Fibroblast of mammary gland (primary cell): ENCODE results near the gene SNCA.

Source experiments
- DNase-seq: peaks from one replicate; pipeline ENCODE4 v3.0.0-alpha.2; 2010; ENCODE audit warnings: low read depth
- H3K4me3 ChIP-seq: 2 replicates; pipeline ENCODE4 v1.5.1; 2011; ENCODE audit warnings: low read depth, mild to moderate bottlenecking, low read length, moderate library complexity; ENCODE audit not compliant: control insufficient read depth
- TF ChIP-seq, protein P1 (sequence below): conservative IDR thresholded peaks from 2 replicates; pipeline ENCODE4 v1.5.1; 2011; ENCODE audit warnings: low read depth, low read length, inconsistent platforms; ENCODE audit not compliant: control insufficient read depth, insufficient read depth

SNCA gene

GRCh38 chr4:89803915-89804314, 33.0 kb downstream of the SNCA start:
- H3K4me3 ChIP-seq = no peak overlapping the region
- TF ChIP-seq, protein P1, sequence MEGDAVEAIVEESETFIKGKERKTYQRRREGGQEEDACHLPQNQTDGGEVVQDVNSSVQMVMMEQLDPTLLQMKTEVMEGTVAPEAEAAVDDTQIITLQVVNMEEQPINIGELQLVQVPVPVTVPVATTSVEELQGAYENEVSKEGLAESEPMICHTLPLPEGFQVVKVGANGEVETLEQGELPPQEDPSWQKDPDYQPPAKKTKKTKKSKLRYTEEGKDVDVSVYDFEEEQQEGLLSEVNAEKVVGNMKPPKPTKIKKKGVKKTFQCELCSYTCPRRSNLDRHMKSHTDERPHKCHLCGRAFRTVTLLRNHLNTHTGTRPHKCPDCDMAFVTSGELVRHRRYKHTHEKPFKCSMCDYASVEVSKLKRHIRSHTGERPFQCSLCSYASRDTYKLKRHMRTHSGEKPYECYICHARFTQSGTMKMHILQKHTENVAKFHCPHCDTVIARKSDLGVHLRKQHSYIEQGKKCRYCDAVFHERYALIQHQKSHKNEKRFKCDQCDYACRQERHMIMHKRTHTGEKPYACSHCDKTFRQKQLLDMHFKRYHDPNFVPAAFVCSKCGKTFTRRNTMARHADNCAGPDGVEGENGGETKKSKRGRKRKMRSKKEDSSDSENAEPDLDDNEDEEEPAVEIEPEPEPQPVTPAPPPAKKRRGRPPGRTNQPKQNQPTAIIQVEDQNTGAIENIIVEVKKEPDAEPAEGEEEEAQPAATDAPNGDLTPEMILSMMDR = no peak
- DNase-seq = no peak

DNA sequence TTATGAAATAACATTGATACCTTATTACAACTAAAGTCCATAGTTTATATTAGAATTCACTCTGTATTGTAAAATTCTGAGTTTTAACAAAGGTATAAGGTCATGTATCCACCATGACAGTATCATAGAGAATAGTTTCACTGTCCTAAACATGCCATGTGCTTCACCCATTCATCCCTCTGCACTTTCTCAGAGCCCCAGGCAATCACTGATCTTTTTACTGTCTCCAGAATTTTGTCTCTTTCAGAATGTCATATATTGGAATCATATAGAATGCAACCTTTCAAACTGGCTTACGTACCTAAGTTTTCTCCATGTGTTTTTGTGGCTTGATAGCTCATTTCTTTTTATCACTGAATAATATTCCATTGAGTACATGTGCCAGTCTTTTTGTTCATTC, 33.9 kb downstream of the SNCA start:
- no peak for DNase-seq
- H3K4me3 ChIP-seq = no peak overlapping the region
- TF ChIP-seq, protein P1 = no peak

GRCh38 chr4:89800527-89801103, 36.3 kb downstream of the SNCA start:
- H3K4me3 ChIP-seq = no peak overlapping the region
- TF ChIP-seq, protein P1 = no peak
- no peak for DNase-seq

DNA sequence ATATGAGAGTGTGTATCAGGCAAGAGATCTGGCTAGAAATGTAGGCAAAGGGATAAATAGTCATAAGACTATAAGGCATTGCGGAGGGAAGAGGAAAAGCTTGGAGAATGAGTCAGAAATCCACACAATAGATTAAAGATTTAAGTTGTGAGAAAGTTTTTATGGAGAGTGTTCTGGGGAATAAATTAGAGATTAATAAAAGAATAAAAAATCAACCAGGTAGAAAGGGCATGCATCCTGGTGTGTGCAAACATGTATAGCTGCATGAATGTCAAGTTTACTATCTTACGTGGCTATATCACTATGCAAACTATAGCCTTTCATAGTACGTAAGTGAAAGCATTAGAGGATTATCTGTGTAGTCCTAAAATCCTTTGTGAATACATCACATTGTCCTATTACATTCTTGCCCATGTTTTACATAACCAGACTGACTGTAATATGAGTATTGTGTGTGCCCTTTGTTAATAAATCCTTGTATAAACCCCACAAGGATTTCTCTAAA, 36.9 kb downstream of the SNCA start:
- no peak for DNase-seq
- no peak overlapping the region for H3K4me3 ChIP-seq
- TF ChIP-seq, protein P1 = no peak

- H3K4me3 ChIP-seq = no peak overlapping the region
- no peak for DNase-seq
- TF ChIP-seq, protein P1 = no peak
Observed at GRCh38 chr4:89799071-89799470, 37.9 kb downstream of the SNCA start.

DNA sequence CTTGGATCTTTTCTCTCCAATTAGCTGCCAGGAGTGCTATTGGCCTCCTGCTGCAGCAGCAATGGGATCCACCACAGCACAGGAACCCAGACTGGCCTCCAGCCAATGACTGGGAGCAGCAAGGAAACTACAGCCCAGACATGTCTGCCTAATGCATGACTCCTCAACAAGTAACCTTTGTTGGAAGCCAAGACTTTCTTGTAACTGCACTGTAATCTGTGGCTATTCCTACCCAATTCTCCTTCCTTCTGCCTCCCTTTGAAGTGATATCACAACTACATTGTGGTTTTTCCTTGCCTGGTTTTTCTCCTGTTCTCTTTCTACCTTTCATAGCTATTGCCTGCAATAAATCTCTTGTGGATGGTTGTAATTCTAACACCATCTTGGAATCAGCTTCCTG, 39.8 kb downstream of the SNCA start:
- TF ChIP-seq, protein P1 = no peak
- DNase-seq = peak; percentile 41
- no peak overlapping the region for H3K4me3 ChIP-seq
